Measurements from ENCODE around the gene HSPA9.

The HSPA9 gene

GRCh38 chr5:138543730-138544104 lies 31.5 kb downstream of the HSPA9 start:
- TF ChIP-seq GABPA (IDR thresholded peaks at IDR 0.05; ENCODE audit: low read depth), result no peak
- TF ChIP-seq POLR2AphosphoS5 (IDR thresholded peaks at IDR 0.05; ENCODE audit: low read depth), result peak; percentile 24; the same call in 1 of the 2 replicates
- Histone ChIP-seq H3K4me3 (replicated peaks; ENCODE audit: insufficient read depth, low read length) (peak overlapping the region; percentile 61), H3K27me3 (ENCODE audit: insufficient read depth, poor library complexity, severe bottlenecking) (no peaks in the 10 kb centered on the region), H3K27ac (replicated peaks) (peak overlapping the region; percentile 100)
- peak in 1 of 2 experiments; percentile 65 for DNase-seq (ENCODE audit: low read depth in 1 of 2, low spot score in 1 of 2)

DNA sequence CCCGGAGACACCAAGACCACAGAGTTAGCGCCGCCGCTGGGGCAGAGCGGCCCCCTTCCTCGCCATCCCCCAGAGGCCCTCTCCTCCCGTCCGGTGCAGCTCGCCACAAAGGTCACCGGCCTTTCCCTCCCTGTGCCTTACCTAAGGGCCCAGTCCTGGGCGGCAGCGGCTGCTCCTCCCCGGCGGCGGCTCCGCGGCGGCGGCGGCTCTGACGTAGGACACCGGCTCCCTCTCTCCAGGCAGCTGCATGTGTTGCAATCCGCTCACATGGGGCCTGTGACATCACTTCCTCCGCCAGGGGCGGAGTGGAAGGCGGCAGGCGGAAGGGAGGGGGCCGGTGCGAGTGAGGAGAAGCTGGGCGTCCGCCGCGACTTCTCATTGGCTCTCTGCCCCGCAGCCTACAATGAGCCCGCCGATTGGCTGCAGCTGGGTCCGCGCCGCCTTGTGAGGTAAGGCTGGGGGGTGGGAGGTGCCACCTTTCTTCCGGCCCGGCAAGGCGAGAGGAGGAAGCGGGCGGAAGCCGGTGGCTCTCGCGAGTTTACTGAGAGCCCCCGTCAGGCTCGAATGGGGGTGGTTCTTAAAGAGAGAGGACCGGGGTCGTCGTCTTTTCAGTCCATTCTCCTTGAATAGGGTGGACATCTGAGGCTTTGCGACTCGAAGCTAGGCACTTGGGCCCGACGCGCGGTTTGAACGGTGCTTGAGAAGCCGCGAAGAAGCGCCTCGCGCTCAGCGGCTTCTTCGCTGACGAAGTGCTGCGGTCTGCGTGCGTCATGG lies 32.1 kb downstream of the HSPA9 start, which contains the start of gene ETF1:
Gene ETF1, minus strand, starts transcription at position 281 of the 774 bp plus-strand sequence. CDS start 318 bp downstream, outside the sequence.
- DNase-seq (ENCODE audit: low read depth in 1 of 2, low spot score in 1 of 2), result peak; percentile 92 to 98
- TF ChIP-seq, protein P1, sequence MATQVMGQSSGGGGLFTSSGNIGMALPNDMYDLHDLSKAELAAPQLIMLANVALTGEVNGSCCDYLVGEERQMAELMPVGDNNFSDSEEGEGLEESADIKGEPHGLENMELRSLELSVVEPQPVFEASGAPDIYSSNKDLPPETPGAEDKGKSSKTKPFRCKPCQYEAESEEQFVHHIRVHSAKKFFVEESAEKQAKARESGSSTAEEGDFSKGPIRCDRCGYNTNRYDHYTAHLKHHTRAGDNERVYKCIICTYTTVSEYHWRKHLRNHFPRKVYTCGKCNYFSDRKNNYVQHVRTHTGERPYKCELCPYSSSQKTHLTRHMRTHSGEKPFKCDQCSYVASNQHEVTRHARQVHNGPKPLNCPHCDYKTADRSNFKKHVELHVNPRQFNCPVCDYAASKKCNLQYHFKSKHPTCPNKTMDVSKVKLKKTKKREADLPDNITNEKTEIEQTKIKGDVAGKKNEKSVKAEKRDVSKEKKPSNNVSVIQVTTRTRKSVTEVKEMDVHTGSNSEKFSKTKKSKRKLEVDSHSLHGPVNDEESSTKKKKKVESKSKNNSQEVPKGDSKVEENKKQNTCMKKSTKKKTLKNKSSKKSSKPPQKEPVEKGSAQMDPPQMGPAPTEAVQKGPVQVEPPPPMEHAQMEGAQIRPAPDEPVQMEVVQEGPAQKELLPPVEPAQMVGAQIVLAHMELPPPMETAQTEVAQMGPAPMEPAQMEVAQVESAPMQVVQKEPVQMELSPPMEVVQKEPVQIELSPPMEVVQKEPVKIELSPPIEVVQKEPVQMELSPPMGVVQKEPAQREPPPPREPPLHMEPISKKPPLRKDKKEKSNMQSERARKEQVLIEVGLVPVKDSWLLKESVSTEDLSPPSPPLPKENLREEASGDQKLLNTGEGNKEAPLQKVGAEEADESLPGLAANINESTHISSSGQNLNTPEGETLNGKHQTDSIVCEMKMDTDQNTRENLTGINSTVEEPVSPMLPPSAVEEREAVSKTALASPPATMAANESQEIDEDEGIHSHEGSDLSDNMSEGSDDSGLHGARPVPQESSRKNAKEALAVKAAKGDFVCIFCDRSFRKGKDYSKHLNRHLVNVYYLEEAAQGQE (IDR thresholded peaks at IDR 0.05; ENCODE audit: insufficient replicate concordance, low read depth), result no peak
- TF ChIP-seq GABPA (IDR thresholded peaks at IDR 0.05; ENCODE audit: low read depth) (peak; percentile 79), CTCF (IDR thresholded peaks at IDR 0.05; ENCODE audit: insufficient read depth, low read length) (no peak), POLR2AphosphoS5 (IDR thresholded peaks at IDR 0.05; ENCODE audit: low read depth) (peak; percentile 81), SPI1 (IDR thresholded peaks at IDR 0.05; ENCODE audit: borderline replicate concordance, low read depth) (peak; percentile 10; the same call in 1 of the 2 replicates)
- peak within 1 kb of the TSS; percentile 70 for H3K4me3 ChIP-seq (replicated peaks; ENCODE audit: insufficient read depth, low read length)

DNA sequence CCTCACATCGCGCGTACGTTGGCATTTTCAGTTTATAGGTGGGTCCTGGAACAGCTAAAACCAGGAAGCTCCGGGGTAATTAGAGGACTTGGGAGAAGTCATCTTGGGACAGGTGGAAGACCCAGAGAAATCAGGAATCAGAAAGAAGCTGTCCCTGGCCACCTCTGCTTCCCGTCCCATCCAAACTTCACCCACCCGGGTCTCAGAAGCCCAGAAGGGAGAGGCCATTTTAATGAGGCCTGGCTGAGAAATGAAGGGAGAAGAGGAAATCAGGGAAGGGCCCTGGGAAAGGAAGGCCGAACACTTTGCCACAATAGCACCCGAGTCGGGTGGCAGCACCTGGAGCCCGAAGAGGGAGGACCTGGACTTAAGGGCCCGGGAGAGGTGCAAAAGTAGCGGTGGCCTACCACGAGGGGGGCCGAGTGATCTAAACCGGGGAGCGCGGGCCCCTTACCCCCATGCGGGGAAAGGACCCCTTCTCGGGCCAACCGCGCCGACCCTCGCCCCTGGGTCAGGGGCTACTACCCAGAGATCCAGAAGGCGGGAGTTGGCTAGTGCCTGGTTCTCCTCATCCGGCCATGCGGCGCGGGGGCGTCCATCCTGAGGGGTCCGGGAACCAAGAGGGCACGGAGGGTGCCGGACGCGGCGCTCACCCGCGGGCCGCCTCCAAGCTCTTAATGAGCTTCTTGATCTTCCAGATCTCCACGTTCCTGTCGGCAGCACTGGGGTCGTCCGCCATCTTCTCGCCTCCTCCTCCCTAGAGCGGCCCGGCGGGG lies 32.8 kb downstream of the HSPA9 start:
- no peaks in the 10 kb centered on the region for H3K27me3 ChIP-seq (ENCODE audit: insufficient read depth, poor library complexity, severe bottlenecking)
- H3K27ac ChIP-seq (replicated peaks), result peak overlapping the region; percentile 100
- peak overlapping the region; percentile 70 for H3K4me3 ChIP-seq (replicated peaks; ENCODE audit: insufficient read depth, low read length)
- no peak for DNase-seq (ENCODE audit: low read depth in 1 of 2, low spot score in 1 of 2)
- TF ChIP-seq, protein P1 (IDR thresholded peaks at IDR 0.05; ENCODE audit: insufficient replicate concordance, low read depth), result peak; percentile 19
- TF ChIP-seq POLR2AphosphoS5 (IDR thresholded peaks at IDR 0.05; ENCODE audit: low read depth), result no peak

More for the DNA sequence above, 32.1 kb downstream of the HSPA9 start, which contains the start of gene ETF1:
- Histone ChIP-seq H3K27me3 (ENCODE audit: insufficient read depth, poor library complexity, severe bottlenecking) (no peaks in the 10 kb centered on the region), H3K27ac (replicated peaks) (peak within 1 kb of the TSS; percentile 100)

DNA sequence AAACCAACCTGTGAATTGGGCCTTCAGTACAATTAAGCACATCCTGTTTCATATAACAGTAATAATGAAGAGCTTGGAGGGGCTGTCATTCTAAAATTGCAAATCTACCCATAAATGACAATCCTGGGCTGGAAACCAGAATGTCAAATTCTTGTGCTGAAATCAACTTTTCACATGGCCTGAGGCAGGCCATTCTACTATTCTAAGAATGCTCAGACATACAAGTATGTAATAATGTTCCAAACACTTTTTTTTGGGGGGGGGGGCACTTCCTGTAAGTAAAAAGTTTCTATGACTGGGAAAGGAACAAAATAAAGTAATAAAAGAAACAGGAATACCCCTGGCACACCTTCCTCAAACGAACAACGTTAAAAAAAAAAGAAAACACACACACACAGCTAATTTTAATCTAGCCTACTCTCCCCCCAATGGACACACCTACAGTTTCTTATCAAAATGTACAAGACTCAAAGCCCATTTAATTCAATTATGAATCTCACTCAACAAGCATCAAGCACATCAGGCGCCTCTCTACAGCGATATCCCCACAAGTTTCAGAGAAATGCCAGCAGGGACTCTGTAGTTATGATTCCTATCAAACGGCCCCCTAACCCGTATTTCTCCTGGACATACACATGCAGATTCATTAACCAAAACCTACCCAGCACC lies 33.6 kb downstream of the HSPA9 start:
- H3K27ac ChIP-seq (replicated peaks), result peak overlapping the region; percentile 100
- peak overlapping the region; percentile 70 for H3K4me3 ChIP-seq (replicated peaks; ENCODE audit: insufficient read depth, low read length)
- no peak for DNase-seq (ENCODE audit: low read depth in 1 of 2, low spot score in 1 of 2)
- H3K27me3 ChIP-seq (ENCODE audit: insufficient read depth, poor library complexity, severe bottlenecking), result no peaks in the 10 kb centered on the region
- no peak for TF ChIP-seq SPI1 (IDR thresholded peaks at IDR 0.05; ENCODE audit: borderline replicate concordance, low read depth)
- no peak for TF ChIP-seq GABPA (IDR thresholded peaks at IDR 0.05; ENCODE audit: low read depth)
- no peak for TF ChIP-seq CTCF (IDR thresholded peaks at IDR 0.05; ENCODE audit: insufficient read depth, low read length)
- TF ChIP-seq POLR2AphosphoS5 (IDR thresholded peaks at IDR 0.05; ENCODE audit: low read depth), result no peak
- TF ChIP-seq, protein P1 (IDR thresholded peaks at IDR 0.05; ENCODE audit: insufficient replicate concordance, low read depth), result no peak

Data from HL-60 (cell line).